SK-N-SH (cell line): ENCODE results near the gene FAM25C. TPM values are rescaled to one million over a fixed set of nuclear protein-coding genes. Genes with fewer than 3 reads are reported as not detected.
"Not testable (repeated sequence)": the region's sequence is repeated elsewhere in the genome, so short reads cannot be mapped to it uniquely, and the experiment has no call there.

ENCODE experiments used
- CTCF ChIA-PET: fragments of 300-600, 350-600 bp; formaldehyde crosslinking; extraction: SDS; loops from one replicate; lab custom pipeline; 2021; lab: Yijun Ruan, JAX
- POLR2A ChIA-PET: fragments of 350-600 bp; sonication (Branson Sonifier 250); formaldehyde crosslinking; extraction: SDS; loops from one replicate; lab custom pipeline; 2020; ENCODE audit warnings: antibody characterized with exemption, inconsistent platforms; lab: Yijun Ruan, JAX
- DNase-seq: peaks from one replicate; pipeline ENCODE4 v3.0.0; 2012
- H2AFZ ChIP-seq: fragments of 200-600 bp; sonication (generic); 2 replicates; pipeline ENCODE4 v1.8.1; 2016; ENCODE audit warnings: antibody characterized with exemption, mild to moderate bottlenecking, low read depth
- H3F3A ChIP-seq: fragments of 200-600 bp; sonication (generic); replicated peaks from 2 replicates; pipeline ENCODE3; 2016; ENCODE audit warnings: antibody characterized with exemption, mild to moderate bottlenecking; ENCODE audit not compliant: insufficient read depth
- H3K27ac ChIP-seq, 2 experiments: fragments of 200-500 bp in 1 of 2; fragments of 200-600 bp in 1 of 2; sonication (Bioruptor generic) in 1 of 2; sonication (generic), shearing (Covaris generic) in 1 of 2; 2 replicates each; pipeline versions ENCODE4 v1.5.1 to v1.6.1; 2014 to 2016; ENCODE audit warnings: low read depth in 2 of 2, inconsistent platforms in 1 of 2, low read length in 1 of 2, mild to moderate bottlenecking in 1 of 2, mixed read lengths in 1 of 2
- H3K27me3 ChIP-seq: fragments of 200-600 bp; sonication (generic), shearing (Covaris generic); 2 replicates; pipeline ENCODE4 v1.6.1; 2016; ENCODE audit warnings: mixed run types; ENCODE audit not compliant: insufficient read depth
- H3K36me3 ChIP-seq, 2 experiments: fragments of 200-500 bp in 1 of 2; fragments of 200-600 bp in 1 of 2; sonication (Bioruptor generic) in 1 of 2; sonication (generic) in 1 of 2; replicated peaks in 1 of 2; 2 replicates each; pipeline versions ENCODE3 to v1.5.1; 2014 to 2016; ENCODE audit warnings: low read length in 1 of 2, mild to moderate bottlenecking in 1 of 2; ENCODE audit not compliant: insufficient read depth in 2 of 2, control insufficient read depth in 1 of 2
- H3K4me1 ChIP-seq, 2 experiments: fragments of 200-500 bp in 1 of 2; fragments of 200-600 bp in 1 of 2; sonication (Bioruptor generic) in 1 of 2; sonication (generic), shearing (Covaris generic) in 1 of 2; 2 replicates each; pipeline versions ENCODE4 v1.5.1 to v1.6.1; 2014 to 2016; ENCODE audit warnings: low read depth in 1 of 2, low read length in 1 of 2, mixed run types in 1 of 2; ENCODE audit not compliant: insufficient read depth in 2 of 2, control insufficient read depth in 1 of 2
- H3K4me2 ChIP-seq: fragments of 200-600 bp; sonication (generic), shearing (Covaris generic); 2 replicates; pipeline ENCODE4 v1.6.1; 2017; ENCODE audit warnings: mixed run types
- H3K4me3 ChIP-seq, 2 experiments: fragments of 200-500 bp in 1 of 2; fragments of 200-600 bp in 1 of 2; sonication (Bioruptor generic) in 1 of 2; sonication (generic), shearing (Covaris generic) in 1 of 2; 2 replicates each; pipeline versions ENCODE4 v1.5.1 to v1.8.1; 2014 to 2016; ENCODE audit warnings: low read depth in 2 of 2, inconsistent platforms in 1 of 2, low read length in 1 of 2, mild to moderate bottlenecking in 1 of 2, mixed read lengths in 1 of 2, moderate library complexity in 1 of 2
- H3K79me2 ChIP-seq: fragments of 200-600 bp; sonication (generic); 2 replicates; pipeline ENCODE4 v1.8.1; 2017; ENCODE audit warnings: mild to moderate bottlenecking; ENCODE audit not compliant: insufficient read depth
- H3K9ac ChIP-seq: fragments of 200-600 bp; sonication (generic); 2 replicates; pipeline ENCODE4 v1.6.1; 2017; ENCODE audit warnings: mixed run types
- H3K9me2 ChIP-seq: fragments of 200-600 bp; sonication (generic); 2 replicates; pipeline ENCODE4 v1.6.1; 2017; ENCODE audit warnings: mixed run types
- H3K9me3 ChIP-seq: fragments of 200-600 bp; sonication (generic); 2 replicates; pipeline ENCODE4 v1.6.1; 2017; ENCODE audit warnings: mixed run types, mild to moderate bottlenecking, moderate library complexity
- H4K20me1 ChIP-seq: fragments of 200-600 bp; sonication (generic); 2 replicates; pipeline ENCODE4 v1.6.1; 2017; ENCODE audit warnings: mild to moderate bottlenecking, mixed run types; ENCODE audit not compliant: insufficient read depth
- WGBS: methylation state at CpG from one replicate; pipeline ENCODE4 v1.1.6; 2017; ENCODE audit warnings: low lambda C conversion rate; 5-methylcytosine and 5-hydroxymethylcytosine counted together
- polyA plus RNA-seq, 3 experiments: library from polyadenylated mRNA; depleted of rRNA; stranded (reverse); fragments of >200 nt; gene quantifications; 2 replicates each; pipeline ENCODE4 v1.2.3, GENCODE V29; 2012

The FAM25C gene
- polyA plus RNA-seq, 1 of the 3 experiments (the other 2 are of a cell fraction): not detected

- CTCF ChIA-PET, H3K9ac ChIP-seq, H3K4me3 ChIP-seq, POLR2A ChIA-PET, DNase-seq, H3K79me2 ChIP-seq, H3K9me2 ChIP-seq, H3K4me2 ChIP-seq, H3K9me3 ChIP-seq, H3F3A ChIP-seq, H2AFZ ChIP-seq, H4K20me1 ChIP-seq, H3K27me3 ChIP-seq, H3K4me1 ChIP-seq, H3K36me3 ChIP-seq: not testable (repeated sequence)
- WGBS: 73% methylated on average over 4 of the region's 16 CpGs
- H3K27ac ChIP-seq: peak overlapping the region in 1 of 2 experiments; percentile 98; a peak in 2 of 4 replicates
Observed at GRCh38 chr10:47988718-47989541, 10.7 kb downstream of the FAM25C start.

GRCh38 chr10:47987952-47988351, 11.6 kb downstream of the FAM25C start:
- H3K79me2 ChIP-seq, H3K27me3 ChIP-seq, H2AFZ ChIP-seq, H3K4me3 ChIP-seq, H3K9me2 ChIP-seq, H3K4me1 ChIP-seq, H4K20me1 ChIP-seq, CTCF ChIA-PET, DNase-seq, H3F3A ChIP-seq, H3K9ac ChIP-seq, H3K9me3 ChIP-seq, POLR2A ChIA-PET, H3K4me2 ChIP-seq, H3K36me3 ChIP-seq: not testable (repeated sequence)
- H3K27ac ChIP-seq: peak overlapping the region in 1 of 2 experiments; percentile 48; a peak in 1 of 4 replicates
- no CpG with 5 or more reads among the region's 6 CpGs for WGBS

GRCh38 chr10:47986413-47987230, 13.0 kb downstream of the FAM25C start:
- H3K9me3 ChIP-seq, H3K4me2 ChIP-seq, H2AFZ ChIP-seq, H3F3A ChIP-seq, H3K9me2 ChIP-seq, H3K4me1 ChIP-seq, H3K79me2 ChIP-seq, H4K20me1 ChIP-seq, CTCF ChIA-PET, H3K36me3 ChIP-seq, DNase-seq, H3K27me3 ChIP-seq, POLR2A ChIA-PET, H3K4me3 ChIP-seq: not testable (repeated sequence)
- Histone ChIP-seq H3K27ac (peak overlapping the region in 1 of 2 experiments; percentile 41; a peak in 1 of 4 replicates), H3K9ac (peak overlapping the region; percentile 46; the same call in 1 of the 2 replicates)
- 35% methylated on average over 6 of the region's 49 CpGs for WGBS

GRCh38 chr10:47975409-47975808, 24.2 kb downstream of the FAM25C start:
- CTCF ChIA-PET, H4K20me1 ChIP-seq, POLR2A ChIA-PET, H3K27ac ChIP-seq, H3K4me1 ChIP-seq, H3K79me2 ChIP-seq, H2AFZ ChIP-seq, H3K4me2 ChIP-seq, H3K9me3 ChIP-seq, H3K36me3 ChIP-seq, DNase-seq, H3K9ac ChIP-seq, H3F3A ChIP-seq, H3K9me2 ChIP-seq, H3K4me3 ChIP-seq, H3K27me3 ChIP-seq: not testable (repeated sequence)
- 53% methylated on average over 2 of the region's 3 CpGs for WGBS

- H3K4me2 ChIP-seq, POLR2A ChIA-PET, CTCF ChIA-PET: not testable (repeated sequence)
Observed at GRCh38 chr10:47973131-47973530, 26.5 kb downstream of the FAM25C start.

GRCh38 chr10:47972077-47972476, 27.5 kb downstream of the FAM25C start:
- WGBS: no CpG with 5 or more reads among the region's 2 CpGs
- H3K79me2 ChIP-seq, H2AFZ ChIP-seq, H4K20me1 ChIP-seq, H3K9ac ChIP-seq, H3K27me3 ChIP-seq, H3K36me3 ChIP-seq, H3K4me3 ChIP-seq, CTCF ChIA-PET, H3K4me2 ChIP-seq, H3K9me3 ChIP-seq, H3F3A ChIP-seq, DNase-seq, POLR2A ChIA-PET, H3K9me2 ChIP-seq, H3K27ac ChIP-seq, H3K4me1 ChIP-seq: not testable (repeated sequence)

More at GRCh38 chr10:47973131-47973530, 26.5 kb downstream of the FAM25C start:
- not testable (repeated sequence) for H4K20me1 ChIP-seq, H3K27me3 ChIP-seq, H3K4me1 ChIP-seq, H2AFZ ChIP-seq, H3K9me2 ChIP-seq, H3F3A ChIP-seq, H3K79me2 ChIP-seq, DNase-seq, H3K4me3 ChIP-seq, H3K36me3 ChIP-seq, H3K27ac ChIP-seq, H3K9ac ChIP-seq, H3K9me3 ChIP-seq
